ENCODE measurements around the gene ZBTB44. TPM values are rescaled to one million over a fixed set of nuclear protein-coding genes. Genes with fewer than 3 reads are reported as not detected.

ZBTB44 gene
- total RNA-seq, 1 donor from 2014 or later = 165 TPM

DNA sequence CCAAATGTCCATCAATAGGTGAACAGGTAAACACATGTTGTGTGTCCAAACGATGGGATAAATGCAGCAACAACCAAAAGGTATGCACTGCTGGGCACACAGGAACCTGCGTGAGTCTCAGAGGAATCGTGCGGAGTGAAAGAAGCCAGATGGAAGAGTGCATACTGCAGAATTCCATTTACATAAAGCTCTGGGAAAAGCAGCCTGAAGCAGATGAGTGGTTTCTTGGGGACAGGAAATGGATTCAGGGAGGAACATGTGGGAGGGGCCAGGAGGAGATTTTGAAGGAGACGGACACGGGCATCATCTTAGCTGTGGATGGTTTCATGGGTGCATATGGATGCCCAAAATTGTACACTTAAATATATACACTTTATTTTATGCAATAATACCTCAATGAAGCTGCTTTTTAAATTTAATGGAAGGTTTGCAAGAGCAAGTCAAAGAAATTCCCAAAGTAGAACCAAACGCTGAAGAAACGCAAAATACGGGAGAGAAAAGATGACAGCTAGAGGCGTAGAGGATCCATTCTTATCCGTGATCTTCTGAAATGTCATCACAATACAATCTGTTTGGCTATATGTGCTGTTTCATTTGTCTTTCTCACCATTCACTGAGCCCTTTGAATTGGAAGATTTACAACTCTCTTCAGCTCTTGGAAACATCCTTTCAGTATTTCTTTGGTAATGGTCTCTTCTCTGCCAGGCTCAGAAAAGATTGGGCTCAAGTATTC, 130.7 kb downstream of the ZBTB44 start:
- DNase-seq (ENCODE audit: low spot score in 2 of 2) = no peak
- no peak for FAIRE-seq

DNA sequence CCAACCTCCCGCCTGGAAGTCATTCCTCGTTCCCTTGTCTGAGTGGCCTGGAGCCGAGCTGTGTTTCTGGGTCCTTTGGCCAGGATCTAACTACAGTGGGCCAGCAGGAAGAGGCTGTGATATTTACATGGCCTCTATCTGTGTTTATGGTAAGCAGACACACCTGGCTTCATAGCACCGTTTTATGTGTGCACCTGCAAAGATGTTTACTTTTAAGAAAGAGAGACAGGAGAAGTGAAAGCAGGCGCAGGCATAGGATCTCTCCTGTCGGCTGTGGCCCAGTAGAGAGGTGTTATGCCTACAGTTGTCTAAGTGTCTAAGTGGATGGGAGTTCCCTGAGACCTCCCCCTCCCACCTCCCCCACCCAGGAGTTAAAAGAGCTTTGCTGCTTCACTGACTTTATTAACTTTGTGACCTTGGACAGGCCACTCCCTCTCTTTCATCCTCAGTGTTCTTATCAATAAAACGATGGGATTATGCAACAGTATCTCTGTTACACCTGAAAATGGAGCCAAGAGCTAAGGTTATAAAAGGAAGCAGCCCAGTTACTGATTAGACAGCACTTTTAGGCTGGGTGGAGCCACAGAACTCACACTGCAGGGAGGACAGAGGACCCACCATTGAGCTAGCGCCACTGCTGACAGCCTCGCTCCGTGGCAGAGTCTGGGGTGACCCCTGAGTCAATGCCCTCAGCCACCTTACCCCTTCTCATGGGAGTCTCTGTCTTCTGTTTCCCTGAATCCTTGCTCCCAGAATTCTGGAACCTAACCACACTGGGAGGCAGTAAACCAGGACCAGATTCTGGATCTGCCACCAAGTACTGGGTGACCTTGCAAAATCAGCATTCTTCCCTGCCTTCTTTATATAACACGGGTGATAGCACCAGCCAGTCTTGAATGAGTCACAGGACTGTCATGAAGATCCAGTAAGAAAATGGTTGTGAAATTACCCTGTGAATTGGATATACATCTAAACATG, 133.1 kb downstream of the ZBTB44 start:
- FAIRE-seq = no peak
- no peak for DNase-seq (ENCODE audit: low spot score in 2 of 2)

DNA sequence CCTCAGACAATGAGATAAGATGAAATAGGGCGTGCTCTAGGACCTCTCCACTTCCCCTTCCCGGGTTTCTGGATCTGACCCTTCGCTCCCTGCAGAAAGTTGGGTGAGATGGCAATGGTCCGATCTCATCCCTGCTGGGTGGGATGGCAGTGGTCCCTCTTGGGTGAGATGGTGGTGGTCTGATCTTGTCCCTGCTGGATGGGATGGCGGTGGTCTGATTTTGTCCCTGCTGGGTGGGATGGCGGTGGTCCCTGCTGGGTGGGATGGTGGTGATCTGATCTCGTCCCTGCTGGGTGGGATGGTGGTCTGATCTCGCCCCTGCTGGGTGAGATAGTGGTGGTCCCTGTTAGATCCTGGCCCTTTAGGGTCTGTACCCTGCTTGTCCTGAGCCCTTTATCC, 133.8 kb downstream of the ZBTB44 start:
- DNase-seq (ENCODE audit: low spot score in 2 of 2) (no peak), FAIRE-seq (no peak)

DNA sequence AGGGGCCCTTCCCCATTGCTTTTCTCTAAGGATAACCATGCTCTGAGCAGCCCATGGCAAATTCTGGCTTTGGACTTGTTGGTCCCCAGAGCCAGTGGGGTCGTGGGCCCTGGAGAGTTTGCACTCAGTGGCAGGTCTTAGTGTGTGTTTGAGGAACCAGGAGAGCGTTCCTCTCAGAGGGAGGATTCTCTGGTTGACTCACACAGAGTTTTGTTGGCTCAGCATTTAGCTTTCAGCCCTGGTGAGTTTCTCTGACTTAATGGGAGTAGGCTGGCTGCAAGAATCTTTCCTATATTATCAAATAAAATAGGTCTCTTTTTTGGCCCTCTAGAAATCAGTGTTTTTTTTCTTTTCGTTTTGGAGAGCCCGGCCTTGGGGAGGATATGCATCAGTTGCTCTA, 134.2 kb downstream of the ZBTB44 start:
- FAIRE-seq (no peak), DNase-seq (ENCODE audit: low spot score in 2 of 2) (no peak)

DNA sequence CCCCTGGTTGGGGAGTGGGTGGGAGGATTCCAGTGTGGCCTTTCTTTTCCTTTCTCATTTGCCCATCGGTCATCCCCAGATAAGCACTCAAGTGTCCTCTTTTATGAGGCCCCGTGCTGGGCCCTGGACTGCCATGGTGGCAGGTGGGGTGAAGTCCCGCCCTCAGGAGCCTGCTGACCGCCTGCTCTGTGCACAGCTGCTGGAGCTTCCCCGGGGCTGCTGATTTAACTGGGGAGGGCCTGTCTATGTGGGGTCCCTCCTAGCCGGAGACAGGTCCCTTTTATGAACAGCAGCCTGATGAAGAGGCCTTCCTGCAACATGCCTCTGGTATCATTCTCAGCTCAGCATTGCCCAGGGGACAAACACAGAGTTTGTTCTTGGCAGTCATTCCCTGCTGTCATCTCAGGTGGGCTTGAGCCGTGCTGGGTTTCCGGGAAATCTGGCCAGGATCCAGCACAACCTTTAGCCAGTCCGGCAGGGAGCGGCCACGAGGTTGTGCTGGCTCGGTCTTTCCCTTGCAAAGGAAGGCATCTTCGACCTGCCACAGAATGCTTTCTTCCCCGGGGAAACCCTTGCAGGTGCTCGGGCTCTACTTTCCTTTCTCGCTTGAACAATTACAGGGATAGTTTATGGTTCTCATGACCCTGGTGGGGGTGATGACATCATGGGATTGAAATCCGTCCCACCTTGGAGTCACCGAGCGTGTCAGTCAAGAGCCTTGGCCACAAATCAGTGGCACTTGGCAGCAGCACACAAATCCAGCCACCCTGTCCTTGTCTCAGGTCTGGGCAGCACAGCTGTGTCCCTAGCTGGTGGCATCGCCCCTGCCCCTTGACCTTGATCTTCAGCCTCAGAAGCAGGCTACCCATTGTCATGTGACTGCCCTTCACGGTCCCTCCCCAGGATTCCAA, 135.1 kb downstream of the ZBTB44 start:
- DNase-seq (ENCODE audit: low spot score in 2 of 2) (no peak), FAIRE-seq (no peak)

DNA sequence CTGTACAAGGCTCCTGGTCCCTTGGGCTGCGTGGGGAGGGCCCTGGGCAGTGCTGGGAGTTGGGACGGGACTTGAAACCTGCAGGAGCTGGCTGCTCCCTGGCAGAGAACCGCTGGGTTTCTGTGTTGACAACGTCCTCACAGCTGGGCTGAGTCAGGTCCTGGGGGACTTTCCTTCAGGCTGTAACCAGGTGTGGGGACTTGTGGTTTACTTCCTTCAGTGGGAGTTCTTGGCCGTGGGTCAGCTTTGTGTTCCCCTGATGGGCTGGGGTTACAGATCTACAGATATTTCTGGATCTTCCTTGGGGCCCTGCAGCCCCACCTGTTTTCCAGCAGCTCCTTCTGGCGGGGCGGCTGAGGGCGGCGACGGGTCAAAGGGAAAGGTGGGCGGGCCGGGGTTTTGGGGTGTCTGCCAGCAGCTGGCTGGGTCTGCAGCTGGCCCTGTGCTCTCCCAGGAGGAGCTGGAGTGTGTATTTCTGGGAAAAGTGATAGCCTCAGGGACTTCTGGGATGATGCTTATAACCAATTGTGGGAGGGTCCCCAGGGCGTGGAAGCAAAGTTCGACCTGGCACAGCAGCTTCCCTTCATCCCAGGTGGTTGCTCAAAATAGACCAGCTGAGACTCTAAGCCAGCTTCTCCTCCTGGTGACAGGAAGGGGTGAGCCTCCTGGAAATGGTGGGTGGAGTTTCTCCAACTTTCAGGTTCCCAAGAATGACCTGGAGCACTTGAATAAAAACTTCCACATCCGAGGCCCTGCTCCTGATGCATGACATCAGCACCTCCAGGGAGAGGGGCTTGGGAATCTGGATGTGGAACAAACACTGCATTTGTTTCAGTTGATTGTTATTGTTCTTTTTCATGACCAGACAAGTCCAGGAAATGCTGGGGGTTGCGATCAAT, 136.0 kb downstream of the ZBTB44 start:
- FAIRE-seq (no peak), DNase-seq (ENCODE audit: low spot score in 2 of 2) (no peak)

DNA sequence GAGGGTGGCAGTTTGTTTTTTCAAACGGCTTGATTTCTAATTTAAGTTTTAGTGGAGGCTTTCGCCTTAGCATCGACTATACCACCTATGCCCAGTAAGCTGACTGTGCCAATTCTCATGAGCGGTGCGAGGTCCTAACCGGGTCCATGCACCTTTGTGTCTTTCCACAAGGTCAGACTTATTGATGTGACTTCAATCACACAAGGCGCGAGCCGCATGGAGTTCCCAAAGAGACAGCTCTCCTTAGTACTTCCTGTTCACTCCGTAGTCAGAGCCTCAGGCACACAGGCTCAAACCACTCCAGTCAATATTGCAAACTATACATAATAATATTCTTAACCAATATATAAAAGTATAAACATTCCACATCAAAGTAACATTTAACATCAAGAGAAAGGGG, 136.9 kb downstream of the ZBTB44 start:
- FAIRE-seq (no peak), DNase-seq (ENCODE audit: low spot score in 2 of 2) (no peak)

Small RNA genes lying within 50 kb of the gene (small RNA-seq; reads per million reads assigned to genes)
- gene RN7SL778P = not detected

Other genes starting within 250 kb of the ZBTB44 start
- 241 TPM for gene APLP2, start 245.0 kb downstream of the ZBTB44 start, total RNA-seq
- not detected for gene ST14, start 155.1 kb downstream of the ZBTB44 start, total RNA-seq
- gene ADAMTS8, start 113.7 kb upstream of the ZBTB44 start, total RNA-seq = 2.4 TPM
- 2.4 TPM for gene ADAMTS15, start 133.7 kb upstream of the ZBTB44 start, total RNA-seq

Measured in frontal cortex (tissue), 4 donors.